ENCODE results near the gene CNPY4. TPM values are rescaled to one million over a fixed set of nuclear protein-coding genes. Genes with fewer than 3 reads are reported as not detected.

Gene CNPY4
- total and polyA plus RNA-seq, 2 donors (not counting 1 experiment from before 2014, with no cell fraction given): 8.0 to 13.9 TPM

DNA sequence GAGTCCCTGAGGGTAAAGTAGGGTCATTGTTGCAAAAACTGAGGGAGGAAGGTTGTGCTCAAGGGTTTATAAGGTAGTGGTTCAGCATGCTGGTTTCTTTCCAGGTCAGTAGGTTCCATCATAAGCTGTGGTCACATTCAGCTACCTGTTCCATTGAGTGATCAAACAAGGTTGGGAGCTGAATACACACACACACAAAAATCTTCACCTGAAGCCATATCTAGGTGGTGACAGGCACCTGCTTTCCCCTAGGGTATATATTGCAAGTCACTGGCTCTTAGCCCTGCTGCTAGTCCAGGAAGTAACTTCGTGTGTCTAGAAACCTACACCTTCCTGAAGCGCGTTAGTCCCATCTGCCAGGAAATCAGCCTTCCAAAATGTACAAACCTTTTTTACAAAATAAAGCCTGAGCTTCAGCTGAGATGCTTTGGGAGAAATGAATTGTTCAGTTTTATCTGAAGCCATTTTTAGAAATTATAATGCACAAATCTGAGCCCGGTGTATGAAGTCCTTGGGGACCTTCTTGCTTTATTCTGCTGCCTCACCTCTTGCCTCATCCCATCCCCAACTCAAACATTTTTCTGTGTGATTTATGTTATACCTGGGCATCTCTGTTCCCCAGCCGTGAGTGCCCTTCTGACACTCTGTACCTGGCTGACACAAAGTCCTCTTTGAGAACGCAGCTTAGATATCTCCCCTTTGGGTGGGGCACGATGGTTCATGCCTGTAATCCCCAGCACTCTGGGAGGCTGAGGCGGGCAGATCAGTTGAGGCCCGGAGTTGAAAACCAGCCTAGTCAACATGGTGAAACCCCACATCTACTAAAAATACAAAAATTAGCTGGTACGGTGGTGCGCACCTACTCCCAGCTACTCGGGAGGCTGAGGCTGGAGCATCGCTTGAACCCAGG is 18.7 kb downstream of the CNPY4 start:
- peaks cover 10 to 25% of the 10 kb centered on the region in 2 donors for H3K4me1 ChIP-seq (ENCODE audit: control insufficient read depth in 2 of 2, insufficient read depth in 2 of 2, low read length in 2 of 2)
- peak overlapping the region in 1 of 2 donors; percentile 63 for H3K27ac ChIP-seq (ENCODE audit: low read length in 2 of 2)
- 92% methylated on average over 6 of the region's 13 CpGs for WGBS (ENCODE audit: insufficient coverage)
- no peaks in the 10 kb centered on the region for H3K27me3 ChIP-seq (replicated peaks in 1 of 4; ENCODE audit: control extremely low read depth in 1 of 4, control insufficient read depth in 3 of 4, insufficient read depth in 4 of 4, low read length in 3 of 4)
- Mint-ChIP-seq H3K27ac (peak overlapping the region; percentile 88), H3K9me3 (ENCODE audit: insufficient read depth) (no peaks in the 10 kb centered on the region), H3K4me1 (peaks cover 18% of the 10 kb centered on the region), H3K4me3 (peak overlapping the region; percentile 72), H3K27me3 (no peaks in the 10 kb centered on the region)
- no peaks in the 10 kb centered on the region for H3K36me3 ChIP-seq (replicated peaks in 1 of 2; ENCODE audit: control extremely low read depth in 1 of 2, control insufficient read depth in 1 of 2, extremely low read depth in 1 of 2, insufficient read depth in 2 of 2, low read length in 1 of 2)
- peak overlapping the region; percentile 73 for H3K4me2 ChIP-seq (replicated peaks; ENCODE audit: low read depth, low read length, poor library complexity, severe bottlenecking)
- H3K9ac ChIP-seq (ENCODE audit: low read length): peak overlapping the region; percentile 48
- H3K9me3 ChIP-seq (ENCODE audit: control extremely low read depth in 1 of 3, control insufficient read depth in 2 of 3, insufficient read depth in 1 of 3, low read length in 2 of 3): no peaks in the 10 kb centered on the region
- no peaks in the 10 kb centered on the region for H4K20me1 ChIP-seq (ENCODE audit: control insufficient read depth, insufficient read depth, low read length, poor library complexity, severe bottlenecking)
- no peak for TF ChIP-seq EZH2 (IDR thresholded peaks at IDR 0.05; ENCODE audit: borderline replicate concordance, insufficient read depth, low read depth, low read length, poor library complexity, severe bottlenecking)
- TF ChIP-seq, protein P1, sequence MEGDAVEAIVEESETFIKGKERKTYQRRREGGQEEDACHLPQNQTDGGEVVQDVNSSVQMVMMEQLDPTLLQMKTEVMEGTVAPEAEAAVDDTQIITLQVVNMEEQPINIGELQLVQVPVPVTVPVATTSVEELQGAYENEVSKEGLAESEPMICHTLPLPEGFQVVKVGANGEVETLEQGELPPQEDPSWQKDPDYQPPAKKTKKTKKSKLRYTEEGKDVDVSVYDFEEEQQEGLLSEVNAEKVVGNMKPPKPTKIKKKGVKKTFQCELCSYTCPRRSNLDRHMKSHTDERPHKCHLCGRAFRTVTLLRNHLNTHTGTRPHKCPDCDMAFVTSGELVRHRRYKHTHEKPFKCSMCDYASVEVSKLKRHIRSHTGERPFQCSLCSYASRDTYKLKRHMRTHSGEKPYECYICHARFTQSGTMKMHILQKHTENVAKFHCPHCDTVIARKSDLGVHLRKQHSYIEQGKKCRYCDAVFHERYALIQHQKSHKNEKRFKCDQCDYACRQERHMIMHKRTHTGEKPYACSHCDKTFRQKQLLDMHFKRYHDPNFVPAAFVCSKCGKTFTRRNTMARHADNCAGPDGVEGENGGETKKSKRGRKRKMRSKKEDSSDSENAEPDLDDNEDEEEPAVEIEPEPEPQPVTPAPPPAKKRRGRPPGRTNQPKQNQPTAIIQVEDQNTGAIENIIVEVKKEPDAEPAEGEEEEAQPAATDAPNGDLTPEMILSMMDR (IDR thresholded peaks at IDR 0.05): no peak
- DNase-seq (peak; percentile 55), ATAC-seq (ENCODE audit: low read depth) (peak; percentile 61)
- H3K4me3 ChIP-seq (ENCODE audit: control extremely low read depth in 1 of 5, extremely low read depth in 1 of 5, insufficient read depth in 1 of 5, low read depth in 2 of 5, low read length in 4 of 5): peak overlapping the region in 2 of 5 experiments; percentile 15 to 20
- H2AFZ ChIP-seq (ENCODE audit: insufficient read depth, low read depth, low read length, poor library complexity, severe bottlenecking): peak overlapping the region; percentile 71
- CTCF ChIA-PET: interaction anchor here (0.5 to 2.9 kb wide), 11 partner anchors 9 to 290 kb away, joined by 3 to 17 read pairs (median 3); partner anchors contain the start of genes LAMTOR4 and ZCWPW1
- no peaks in the 10 kb centered on the region for H3K79me2 ChIP-seq (ENCODE audit: control insufficient read depth, insufficient read depth, low read length)
- intact Hi-C loops (cut with micrococcal nuclease): no loop called here
- POLR2A ChIA-PET: interaction anchor here (0.6 to 1.1 kb wide), 4 partner anchors 11 to 62 kb away, joined by 3 to 5 read pairs (median 4); partner anchors contain the start of gene LAMTOR4

DNA sequence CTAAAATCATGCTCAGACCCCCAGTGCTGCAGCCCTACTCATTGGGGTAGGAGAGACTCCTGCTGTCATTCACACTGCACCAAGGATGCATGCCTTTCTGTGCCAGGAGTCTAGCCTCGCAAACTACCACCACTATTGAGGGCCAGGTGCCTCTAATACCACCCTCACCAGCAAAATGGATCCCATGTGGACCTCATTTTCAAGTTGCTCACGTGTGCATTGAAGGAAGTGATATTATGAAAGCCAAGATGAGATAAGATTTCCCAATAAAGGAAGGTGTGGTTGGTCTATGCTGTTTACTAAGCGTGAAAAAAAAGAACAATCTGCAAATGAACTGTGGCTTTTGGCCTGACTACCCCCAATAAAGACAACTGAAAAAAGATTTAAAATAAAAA is 22.1 kb downstream of the CNPY4 start:
- ATAC-seq (ENCODE audit: low read depth) (no peak), DNase-seq (no peak)
- Histone ChIP-seq H2AFZ (ENCODE audit: insufficient read depth, low read depth, low read length, poor library complexity, severe bottlenecking) (no peak overlapping the region), H3K27ac (ENCODE audit: low read length in 2 of 2) (no peak overlapping the region), H3K4me3 (ENCODE audit: control extremely low read depth in 1 of 5, extremely low read depth in 1 of 5, insufficient read depth in 1 of 5, low read depth in 2 of 5, low read length in 4 of 5) (no peak overlapping the region), H3K4me2 (replicated peaks; ENCODE audit: low read depth, low read length, poor library complexity, severe bottlenecking) (no peak overlapping the region), H4K20me1 (ENCODE audit: control insufficient read depth, insufficient read depth, low read length, poor library complexity, severe bottlenecking) (no peaks in the 10 kb centered on the region), H3K36me3 (replicated peaks in 1 of 2; ENCODE audit: control extremely low read depth in 1 of 2, control insufficient read depth in 1 of 2, extremely low read depth in 1 of 2, insufficient read depth in 2 of 2, low read length in 1 of 2) (no peaks in the 10 kb centered on the region), H3K9ac (ENCODE audit: low read length) (no peak overlapping the region), H3K4me1 (ENCODE audit: control insufficient read depth in 2 of 2, insufficient read depth in 2 of 2, low read length in 2 of 2) (peaks cover 10 to 25% of the 10 kb centered on the region in 2 donors), H3K79me2 (ENCODE audit: control insufficient read depth, insufficient read depth, low read length) (no peaks in the 10 kb centered on the region), H3K27me3 (replicated peaks in 1 of 4; ENCODE audit: control extremely low read depth in 1 of 4, control insufficient read depth in 3 of 4, insufficient read depth in 4 of 4, low read length in 3 of 4) (no peaks in the 10 kb centered on the region), H3K9me3 (ENCODE audit: control extremely low read depth in 1 of 3, control insufficient read depth in 2 of 3, insufficient read depth in 1 of 3, low read length in 2 of 3) (no peaks in the 10 kb centered on the region)
- Mint-ChIP-seq H3K27ac (no peak overlapping the region), H3K4me3 (no peak overlapping the region), H3K27me3 (no peaks in the 10 kb centered on the region), H3K9me3 (ENCODE audit: insufficient read depth) (no peaks in the 10 kb centered on the region), H3K4me1 (peaks cover 18% of the 10 kb centered on the region)
- WGBS (ENCODE audit: insufficient coverage): no CpG with 5 or more reads among the region's 3 CpGs
- TF ChIP-seq, protein P1 (IDR thresholded peaks at IDR 0.05): no peak
- no peak for TF ChIP-seq EZH2 (IDR thresholded peaks at IDR 0.05; ENCODE audit: borderline replicate concordance, insufficient read depth, low read depth, low read length, poor library complexity, severe bottlenecking)
- intact Hi-C loops (cut with micrococcal nuclease): no loop called here
- ChIA-PET CTCF (interaction anchor here (1.6 to 1.7 kb wide), 2 partner anchors 8 to 9 kb away, joined by 4 to 5 read pairs; no protein-coding TSS in a partner anchor), POLR2A (no interaction called here)

All from B cell (primary cell).